Gastroesophageal sphincter (tissue), 4 donors: ENCODE results near the gene RTN4RL1. TPM values are rescaled to one million over a fixed set of nuclear protein-coding genes. Genes with fewer than 3 reads are reported as not detected.

ENCODE experiments used
- ATAC-seq: fragments of 150-250 bp; one replicate; pipeline ENCODE4 v1.9.1; 2016; ENCODE audit warnings: mild to moderate bottlenecking, moderate library complexity
- H3K27ac ChIP-seq, 4 donors: fragments of 200-600 bp; sonication (generic) in 3 of 4; 1 replicate in 3 of 4; 2 replicates in 1 of 4; pipeline ENCODE4 v1.5.1; 2016 to 2019
- H3K27me3 ChIP-seq: fragments of 200-600 bp; sonication (generic); one replicate; pipeline ENCODE4 v1.5.1; 2019
- H3K36me3 ChIP-seq, 2 donors: fragments of 200-600 bp; sonication (generic); one replicate each; pipeline ENCODE4 v1.5.1; 2019; ENCODE audit warnings: control low read depth in 1 of 2
- H3K4me1 ChIP-seq, 3 donors: fragments of 200-600 bp; sonication (generic); 1 replicate in 2 of 3; 2 replicates in 1 of 3; pipeline ENCODE4 v1.5.1; 2016 to 2019; ENCODE audit warnings: control low read depth in 2 of 3
- H3K4me3 ChIP-seq, 2 donors: fragments of 200-600 bp; sonication (generic); one replicate each; pipeline ENCODE4 v1.5.1; 2019; ENCODE audit warnings: mild to moderate bottlenecking in 1 of 2, moderate library complexity in 1 of 2
- H3K9me3 ChIP-seq, 3 donors: fragments of 200-600 bp; sonication (generic); one replicate each; pipeline ENCODE4 v1.5.1; 2017 to 2019; ENCODE audit warnings: control low read depth in 2 of 3
- EP300 ChIP-seq: sonication (generic); formaldehyde crosslinking; IDR thresholded peaks from one replicate; pipeline ENCODE4 v1.6.1; 2017; ENCODE audit warnings: antibody characterized with exemption, mild to moderate bottlenecking
- POLR2A ChIP-seq, 2 donors: fragments of 450-650 bp; IDR thresholded peaks; one replicate each; pipeline ENCODE4 v1.6.1; 2017; ENCODE audit warnings: antibody characterized with exemption in 2 of 2, mild to moderate bottlenecking in 2 of 2, moderate library complexity in 1 of 2
- POLR2AphosphoS5 ChIP-seq: sonication (generic); formaldehyde crosslinking; IDR thresholded peaks from one replicate; pipeline ENCODE4 v1.6.1; 2017; ENCODE audit warnings: antibody characterized with exemption
- WGBS, 2 donors: methylation state at CpG; one replicate each; pipeline ENCODE4 v1.1.5; 2018; ENCODE audit warnings: low coverage in 1 of 2; 5-methylcytosine and 5-hydroxymethylcytosine counted together
- total RNA-seq, 4 donors: library from RNA; depleted of rRNA; stranded (reverse); fragments of >200 nt; gene quantifications; one replicate each; pipeline ENCODE4 v1.1.0, GENCODE V29; 2016
- TF ChIP-seq, protein P1 (sequence below), 4 experiments: fragments of 200-600 bp in 2 of 4; fragments of 450-650 bp in 2 of 4; sonication (generic) in 1 of 4; IDR thresholded peaks; one replicate each; pipeline ENCODE4 v1.5.1; 2017 to 2019; ENCODE audit warnings: antibody characterized with exemption in 4 of 4, mild to moderate bottlenecking in 2 of 4, moderate library complexity in 2 of 4

Gene RTN4RL1
- total RNA-seq, 4 donors from 2014 or later, result 0.58 to 0.81 (median 0.72) TPM; not detected in 1

DNA sequence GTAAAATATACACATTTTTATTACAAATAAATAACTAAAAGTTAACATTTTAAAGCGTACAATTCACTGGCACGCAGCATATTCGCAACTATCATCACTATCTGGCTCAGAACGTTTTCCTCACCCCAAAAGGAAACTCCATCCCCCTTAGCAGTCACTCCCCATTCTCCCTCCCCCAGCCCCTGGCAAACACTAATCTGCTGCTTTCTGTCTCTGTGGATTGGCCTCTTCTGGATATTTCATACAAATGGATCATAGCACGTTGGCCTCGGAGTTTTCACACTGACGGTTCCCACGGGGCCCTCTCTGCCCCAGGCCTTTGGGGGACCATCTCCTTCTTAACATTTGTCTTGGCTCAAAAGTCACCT lies 64.6 kb downstream of the RTN4RL1 start:
- Histone ChIP-seq H3K36me3 (no peaks in the 10 kb centered on the region), H3K4me1 (peaks cover 0 to 13% (median 0%) of the 10 kb centered on the region in 3 donors), H3K27ac (no peak overlapping the region), H3K27me3 (no peaks in the 10 kb centered on the region), H3K4me3 (peak overlapping the region in 1 of 2 donors; percentile 14), H3K9me3 (no peaks in the 10 kb centered on the region)
- 13 to 32% methylated on average over 8 of the region's 8 CpGs for WGBS, 2 donors
- ATAC-seq, result no peak
- TF ChIP-seq POLR2A (IDR thresholded peaks at IDR 0.05) (no peak), POLR2AphosphoS5 (no peak), EP300 (no peak)
- TF ChIP-seq, protein P1, sequence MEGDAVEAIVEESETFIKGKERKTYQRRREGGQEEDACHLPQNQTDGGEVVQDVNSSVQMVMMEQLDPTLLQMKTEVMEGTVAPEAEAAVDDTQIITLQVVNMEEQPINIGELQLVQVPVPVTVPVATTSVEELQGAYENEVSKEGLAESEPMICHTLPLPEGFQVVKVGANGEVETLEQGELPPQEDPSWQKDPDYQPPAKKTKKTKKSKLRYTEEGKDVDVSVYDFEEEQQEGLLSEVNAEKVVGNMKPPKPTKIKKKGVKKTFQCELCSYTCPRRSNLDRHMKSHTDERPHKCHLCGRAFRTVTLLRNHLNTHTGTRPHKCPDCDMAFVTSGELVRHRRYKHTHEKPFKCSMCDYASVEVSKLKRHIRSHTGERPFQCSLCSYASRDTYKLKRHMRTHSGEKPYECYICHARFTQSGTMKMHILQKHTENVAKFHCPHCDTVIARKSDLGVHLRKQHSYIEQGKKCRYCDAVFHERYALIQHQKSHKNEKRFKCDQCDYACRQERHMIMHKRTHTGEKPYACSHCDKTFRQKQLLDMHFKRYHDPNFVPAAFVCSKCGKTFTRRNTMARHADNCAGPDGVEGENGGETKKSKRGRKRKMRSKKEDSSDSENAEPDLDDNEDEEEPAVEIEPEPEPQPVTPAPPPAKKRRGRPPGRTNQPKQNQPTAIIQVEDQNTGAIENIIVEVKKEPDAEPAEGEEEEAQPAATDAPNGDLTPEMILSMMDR (IDR thresholded peaks at IDR 0.05), result no peak

DNA sequence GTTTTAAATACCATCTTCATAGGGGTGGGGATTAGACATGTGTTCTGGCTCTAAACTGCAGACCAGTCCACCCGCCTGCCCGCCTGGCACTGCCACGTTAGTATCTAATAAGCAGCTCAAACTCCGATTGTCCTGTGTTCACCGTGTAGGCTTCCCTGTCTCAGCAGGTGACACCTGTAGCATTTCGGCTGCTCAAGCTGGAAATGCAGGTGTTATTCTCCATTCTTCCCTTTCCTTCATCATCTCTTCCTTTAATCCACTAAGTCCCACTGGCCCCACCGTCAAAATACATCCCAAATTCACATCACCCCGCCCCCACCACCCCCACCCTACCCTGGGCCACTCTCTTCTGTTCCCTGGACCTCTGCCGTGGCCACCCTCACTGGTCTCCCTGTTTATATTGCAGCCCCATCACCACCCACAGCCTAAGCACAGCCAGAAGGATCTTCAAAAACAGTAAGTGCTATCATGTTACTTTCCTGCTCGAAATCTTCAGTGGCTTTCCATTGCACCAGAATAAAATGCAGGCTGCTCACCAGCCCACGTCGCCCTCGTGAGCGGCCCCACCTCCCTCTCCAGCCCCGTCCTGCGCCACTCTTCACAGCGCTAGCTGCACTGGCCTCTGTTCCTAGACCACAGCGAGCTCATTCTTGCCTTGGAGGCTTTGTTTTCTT lies 65.1 kb downstream of the RTN4RL1 start:
- H3K4me1 ChIP-seq, result peaks cover 0 to 13% (median 0%) of the 10 kb centered on the region in 3 donors
- TF ChIP-seq, protein P1 (IDR thresholded peaks at IDR 0.05), result no peak
- TF ChIP-seq POLR2A (IDR thresholded peaks at IDR 0.05) (no peak), POLR2AphosphoS5 (no peak), EP300 (no peak)
- no peak overlapping the region for H3K27ac ChIP-seq
- H3K27me3 ChIP-seq, result no peaks in the 10 kb centered on the region
- H3K36me3 ChIP-seq, result no peaks in the 10 kb centered on the region
- no peak for ATAC-seq
- H3K9me3 ChIP-seq, result no peaks in the 10 kb centered on the region
- 25 to 38% methylated on average over 10 to 16 of the region's 18 CpGs for WGBS, 2 donors
- H3K4me3 ChIP-seq, result peak overlapping the region in 1 of 2 donors; percentile 14

DNA sequence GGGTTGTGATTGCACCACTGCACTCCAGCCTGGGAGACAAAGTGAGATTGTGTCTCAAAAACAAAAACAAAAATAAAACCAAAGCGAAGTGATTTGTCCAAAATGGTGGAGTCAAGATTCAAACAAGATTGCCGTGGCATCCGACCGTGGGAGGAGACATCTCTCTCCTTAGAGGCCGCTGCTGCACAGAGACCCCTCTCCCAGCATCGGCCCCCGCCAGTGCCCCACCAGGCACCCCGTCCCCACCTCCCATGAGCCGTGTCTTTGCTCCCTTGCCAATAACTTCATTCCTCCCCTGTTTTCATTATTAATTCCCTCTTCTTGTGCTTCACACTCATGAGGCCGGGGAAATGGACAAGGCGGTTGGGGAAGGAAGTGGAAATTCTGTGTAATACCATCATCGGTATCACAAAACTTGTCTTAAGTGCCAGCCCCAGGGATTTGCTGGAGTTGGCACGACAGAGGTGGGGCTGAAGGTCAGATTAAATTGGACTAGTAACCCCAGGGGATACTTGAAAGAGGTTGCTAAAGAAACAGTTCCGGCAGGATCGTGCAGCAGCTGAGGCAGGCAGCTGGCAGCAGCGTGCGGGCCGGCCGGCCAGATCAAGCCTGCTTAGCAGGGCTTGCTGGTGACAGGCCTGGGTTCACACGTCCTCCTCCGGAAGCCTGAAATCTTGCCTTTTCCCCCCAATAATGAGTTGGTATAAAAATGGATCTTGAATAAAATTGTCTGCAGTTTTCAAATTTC lies 66.8 kb downstream of the RTN4RL1 start:
- 73 to 76% methylated on average over 8 to 17 of the region's 21 CpGs for WGBS, 2 donors
- H3K4me3 ChIP-seq, result no peak overlapping the region
- H3K27me3 ChIP-seq, result no peaks in the 10 kb centered on the region
- H3K4me1 ChIP-seq, result peaks cover 0 to 13% (median 0%) of the 10 kb centered on the region in 3 donors
- H3K27ac ChIP-seq, result no peak overlapping the region
- TF ChIP-seq EP300 (no peak), POLR2A (IDR thresholded peaks at IDR 0.05) (no peak), POLR2AphosphoS5 (no peak)
- TF ChIP-seq, protein P1 (IDR thresholded peaks at IDR 0.05), result no peak
- H3K36me3 ChIP-seq, result no peaks in the 10 kb centered on the region
- no peak for ATAC-seq
- no peaks in the 10 kb centered on the region for H3K9me3 ChIP-seq

DNA sequence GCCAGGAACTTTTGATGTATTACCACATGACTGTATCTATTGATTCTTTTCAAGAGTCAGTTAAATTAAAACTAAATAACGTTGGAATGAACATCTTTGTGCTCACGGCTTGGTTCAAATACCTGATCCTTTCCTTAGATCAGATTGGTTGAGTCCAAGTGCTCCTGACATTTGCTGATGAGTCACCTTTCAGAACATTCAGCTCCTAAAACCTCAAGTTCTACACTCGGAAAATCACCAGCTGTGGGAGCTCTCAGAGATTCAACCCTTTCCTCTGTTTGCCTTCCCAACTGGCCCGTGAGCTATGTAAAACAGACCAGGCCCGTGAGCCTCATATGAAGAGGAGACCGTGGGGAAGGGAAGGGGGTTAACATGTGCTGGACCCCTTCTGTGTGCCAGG lies 68.1 kb downstream of the RTN4RL1 start:
- Histone ChIP-seq H3K27me3 (no peaks in the 10 kb centered on the region), H3K4me3 (no peak overlapping the region), H3K36me3 (no peaks in the 10 kb centered on the region), H3K27ac (no peak overlapping the region), H3K4me1 (peaks cover 0 to 13% (median 0%) of the 10 kb centered on the region in 3 donors), H3K9me3 (no peaks in the 10 kb centered on the region)
- no peak for ATAC-seq
- 80 to 86% methylated on average over 1 to 4 of the region's 6 CpGs for WGBS, 2 donors
- TF ChIP-seq POLR2A (IDR thresholded peaks at IDR 0.05), result no peak
- TF ChIP-seq POLR2AphosphoS5, result no peak
- no peak for TF ChIP-seq EP300
- TF ChIP-seq, protein P1 (IDR thresholded peaks at IDR 0.05), result no peak

DNA sequence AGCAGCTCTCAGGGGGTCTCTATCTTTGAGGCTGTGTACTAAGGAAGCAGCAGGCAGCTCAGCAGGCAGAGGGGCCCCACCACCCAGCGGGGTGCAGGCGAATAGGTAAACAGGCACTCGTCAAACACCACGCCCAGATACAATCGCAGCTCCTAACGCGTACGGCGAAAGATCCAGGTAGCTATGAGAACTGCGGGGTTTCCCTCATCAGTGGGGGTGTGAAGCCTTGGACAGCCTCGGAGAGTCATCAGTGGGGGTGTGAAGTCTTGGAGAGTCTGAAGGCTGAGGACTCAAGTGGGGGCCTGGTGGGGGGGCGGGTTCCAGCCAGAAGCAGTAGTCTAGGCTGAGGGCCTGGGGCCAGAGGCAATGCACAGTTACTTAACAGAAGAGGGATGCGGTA lies 69.0 kb downstream of the RTN4RL1 start:
- no peak for ATAC-seq
- Histone ChIP-seq H3K4me3 (no peak overlapping the region), H3K27ac (no peak overlapping the region), H3K9me3 (no peaks in the 10 kb centered on the region), H3K36me3 (no peaks in the 10 kb centered on the region), H3K4me1 (peaks cover 0 to 11% (median 0%) of the 10 kb centered on the region in 3 donors), H3K27me3 (no peaks in the 10 kb centered on the region)
- TF ChIP-seq EP300 (no peak), POLR2AphosphoS5 (no peak), POLR2A (IDR thresholded peaks at IDR 0.05) (no peak)
- TF ChIP-seq, protein P1 (IDR thresholded peaks at IDR 0.05), result no peak
- WGBS, 2 donors, result 63 to 74% methylated on average over 10 to 12 of the region's 13 CpGs
